Epithelial cell of proximal tubule (primary cell): ENCODE data around the gene GPR150. TPM values are rescaled to one million over a fixed set of nuclear protein-coding genes. Genes with fewer than 3 reads are reported as not detected.

Experiments used
- DNase-seq: peaks from one replicate; pipeline ENCODE4 v3.0.0-alpha.2; 2011; ENCODE audit warnings: low read depth
- H3K4me3 ChIP-seq: 2 replicates; pipeline ENCODE4 v1.5.1; 2011; ENCODE audit warnings: low read depth, mild to moderate bottlenecking, low read length
- CTCF ChIP-seq: conservative IDR thresholded peaks from 2 replicates; pipeline ENCODE4 v1.5.1; 2012; ENCODE audit warnings: low read depth, mild to moderate bottlenecking, low read length
- total RNA-seq: library from RNA; depleted of rRNA; stranded (reverse); fragments of >200 nt; gene quantifications from 2 replicates; pipeline ENCODE4 v1.2.3, GENCODE V29; 2015

GPR150 gene
- total RNA-seq, 1 donor from 2014 or later, result 0.58 TPM

DNA sequence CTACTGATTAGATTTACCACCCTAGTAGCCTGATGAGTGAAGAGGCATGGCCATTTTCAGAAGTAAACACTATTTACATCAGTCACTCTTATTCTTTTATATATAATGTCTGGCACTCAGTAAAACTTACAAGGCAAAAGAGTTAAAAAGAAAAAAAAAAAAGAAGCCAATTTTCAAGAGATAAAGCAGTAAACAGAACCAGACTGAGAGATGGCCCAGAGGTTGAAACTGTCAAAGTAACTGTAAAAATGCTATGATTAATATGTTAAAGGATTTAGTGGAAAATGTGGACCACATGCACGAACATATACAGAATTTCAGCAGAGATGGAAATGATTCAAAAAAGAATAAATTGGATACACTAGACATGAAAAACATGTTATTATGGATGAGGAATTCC is 6.4 kb upstream of the GPR150 start:
- DNase-seq, result no peak
- no peak overlapping the region for H3K4me3 ChIP-seq
- TF ChIP-seq CTCF, result no peak

GRCh38 chr5:95615164-95615467 is 4.8 kb upstream of the GPR150 start:
- H3K4me3 ChIP-seq, result no peak overlapping the region
- no peak for TF ChIP-seq CTCF
- no peak for DNase-seq

GRCh38 chr5:95617057-95617456 is 2.8 kb upstream of the GPR150 start:
- H3K4me3 ChIP-seq, result no peak overlapping the region
- DNase-seq, result no peak
- TF ChIP-seq CTCF, result no peak

DNA sequence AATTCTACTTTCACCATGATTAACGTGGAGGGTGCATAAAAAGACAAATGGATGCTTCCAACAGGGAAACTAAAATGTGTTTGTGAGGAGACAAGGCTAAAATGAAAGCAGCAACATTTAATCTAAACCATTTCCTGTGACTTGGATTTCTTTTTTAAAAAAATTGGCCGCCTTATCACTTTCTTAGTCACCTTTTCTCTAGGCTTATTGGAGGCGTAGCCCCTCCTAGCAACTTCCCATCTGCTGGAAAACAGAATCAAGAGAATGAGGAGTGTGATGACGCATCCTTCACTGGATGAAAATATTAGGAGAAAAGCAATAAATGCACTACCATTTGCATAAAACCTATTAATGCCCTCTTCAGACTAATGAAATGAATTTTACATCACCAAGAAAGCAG is 791 bp upstream of the GPR150 start:
- no peak overlapping the region for H3K4me3 ChIP-seq
- no peak for DNase-seq
- no peak for TF ChIP-seq CTCF

GRCh38 chr5:95619514-95620029 is 315 bp upstream of the GPR150 start:
- DNase-seq, result no peak
- no peak for TF ChIP-seq CTCF
- H3K4me3 ChIP-seq, result peak overlapping the region; percentile 55

GRCh38 chr5:95620870-95621838 is 1.3 kb downstream of the GPR150 start:
- H3K4me3 ChIP-seq, result peak overlapping the region; percentile 45
- no peak for DNase-seq
- TF ChIP-seq CTCF, result no peak
